HEK293 (cell line): ENCODE measurements around the gene TAF1.
"Not testable (repeated sequence)": the region's sequence is repeated elsewhere in the genome, so short reads cannot be mapped to it uniquely, and the experiment has no call there.

Source experiments
- GLI2 ChIP-seq: fragments of 450-650 bp; formaldehyde crosslinking; IDR thresholded peaks from 2 replicates; pipeline ENCODE4; 2017; ENCODE audit warnings: missing biosample characterization, missing genetic modification characterization, low read depth, borderline replicate concordance
- ZBTB8A ChIP-seq: fragments of 450-650 bp; formaldehyde crosslinking; IDR thresholded peaks from 2 replicates; pipeline ENCODE4 v1.5.1; 2016; ENCODE audit warnings: missing biosample characterization, missing genetic modification characterization
- ZFP3 ChIP-seq: fragments of 450-650 bp; formaldehyde crosslinking; IDR thresholded peaks from 2 replicates; pipeline ENCODE4 v1.5.1; 2016; ENCODE audit warnings: low read depth, missing biosample characterization, missing genetic modification characterization
- ZNF2 ChIP-seq: fragments of 450-650 bp; formaldehyde crosslinking; IDR thresholded peaks from 2 replicates; pipeline ENCODE4 v1.5.1; 2016; ENCODE audit warnings: missing biosample characterization, missing genetic modification characterization
- ZNF23 ChIP-seq: fragments of 450-650 bp; formaldehyde crosslinking; IDR thresholded peaks from 2 replicates; pipeline ENCODE4 v1.5.1; 2016; ENCODE audit warnings: missing biosample characterization, missing genetic modification characterization, borderline replicate concordance
- ZNF560 ChIP-seq: fragments of 450-650 bp; formaldehyde crosslinking; IDR thresholded peaks from 2 replicates; pipeline ENCODE4 v1.5.1; 2017; ENCODE audit warnings: missing biosample characterization, missing genetic modification characterization, borderline replicate concordance
- ZNF843 ChIP-seq: fragments of 450-650 bp; formaldehyde crosslinking; IDR thresholded peaks from 2 replicates; pipeline ENCODE4 v1.5.1; 2016; ENCODE audit warnings: missing biosample characterization, missing genetic modification characterization
- ZSCAN30 ChIP-seq: fragments of 450-650 bp; IDR thresholded peaks from 2 replicates; pipeline ENCODE4 v1.5.1; 2018; ENCODE audit warnings: missing biosample characterization, mild to moderate bottlenecking, missing genetic modification characterization, moderate library complexity
- TF ChIP-seq, protein P1 (sequence below): fragments of 450-650 bp; formaldehyde crosslinking; IDR thresholded peaks from 2 replicates; pipeline ENCODE4 v1.5.1; 2016; ENCODE audit warnings: missing biosample characterization, missing genetic modification characterization, low read depth
- TF ChIP-seq, protein P2 (sequence below): fragments of 450-650 bp; formaldehyde crosslinking; IDR thresholded peaks from 2 replicates; pipeline ENCODE4 v1.5.1; 2016; ENCODE audit warnings: missing biosample characterization, missing genetic modification characterization
- TF ChIP-seq, protein P3 (sequence below): fragments of 450-650 bp; formaldehyde crosslinking; IDR thresholded peaks from 2 replicates; pipeline ENCODE4 v1.5.1; 2016; ENCODE audit warnings: missing biosample characterization, missing genetic modification characterization

DNA sequence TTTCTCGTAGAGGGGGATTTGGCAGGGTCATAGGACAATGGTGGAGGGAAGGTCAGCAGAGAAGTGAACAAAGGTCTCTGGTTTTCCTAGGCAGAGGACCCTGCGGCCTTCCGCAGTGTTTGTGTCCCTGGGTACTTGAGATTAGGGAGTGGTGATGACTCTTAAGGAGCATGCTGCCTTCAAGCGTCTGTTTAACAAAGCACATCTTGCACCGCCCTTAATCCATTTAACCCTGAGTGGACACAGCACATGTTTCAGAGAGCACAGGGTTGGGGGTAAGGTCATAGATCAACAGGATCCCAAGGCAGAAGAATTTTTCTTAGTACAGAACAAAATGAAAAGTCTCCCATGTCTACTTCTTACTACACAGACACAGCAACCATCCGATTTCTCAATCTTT lies 85.4 kb downstream of the TAF1 start:
- not testable (repeated sequence) for TF ChIP-seq ZNF23 (tag by site-specific recombination); GLI2; ZNF2 (tag by site-specific recombination); ZSCAN30 (tag by site-specific recombination); ZNF560; ZFP3 (tag by site-specific recombination); ZBTB8A; ZNF843 (tag by site-specific recombination)
- TF ChIP-seq, protein P1, sequence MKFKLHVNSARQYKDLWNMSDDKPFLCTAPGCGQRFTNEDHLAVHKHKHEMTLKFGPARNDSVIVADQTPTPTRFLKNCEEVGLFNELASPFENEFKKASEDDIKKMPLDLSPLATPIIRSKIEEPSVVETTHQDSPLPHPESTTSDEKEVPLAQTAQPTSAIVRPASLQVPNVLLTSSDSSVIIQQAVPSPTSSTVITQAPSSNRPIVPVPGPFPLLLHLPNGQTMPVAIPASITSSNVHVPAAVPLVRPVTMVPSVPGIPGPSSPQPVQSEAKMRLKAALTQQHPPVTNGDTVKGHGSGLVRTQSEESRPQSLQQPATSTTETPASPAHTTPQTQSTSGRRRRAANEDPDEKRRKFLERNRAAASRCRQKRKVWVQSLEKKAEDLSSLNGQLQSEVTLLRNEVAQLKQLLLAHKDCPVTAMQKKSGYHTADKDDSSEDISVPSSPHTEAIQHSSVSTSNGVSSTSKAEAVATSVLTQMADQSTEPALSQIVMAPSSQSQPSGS (tag by site-specific recombination), result not testable (repeated sequence)
- TF ChIP-seq, protein P2, sequence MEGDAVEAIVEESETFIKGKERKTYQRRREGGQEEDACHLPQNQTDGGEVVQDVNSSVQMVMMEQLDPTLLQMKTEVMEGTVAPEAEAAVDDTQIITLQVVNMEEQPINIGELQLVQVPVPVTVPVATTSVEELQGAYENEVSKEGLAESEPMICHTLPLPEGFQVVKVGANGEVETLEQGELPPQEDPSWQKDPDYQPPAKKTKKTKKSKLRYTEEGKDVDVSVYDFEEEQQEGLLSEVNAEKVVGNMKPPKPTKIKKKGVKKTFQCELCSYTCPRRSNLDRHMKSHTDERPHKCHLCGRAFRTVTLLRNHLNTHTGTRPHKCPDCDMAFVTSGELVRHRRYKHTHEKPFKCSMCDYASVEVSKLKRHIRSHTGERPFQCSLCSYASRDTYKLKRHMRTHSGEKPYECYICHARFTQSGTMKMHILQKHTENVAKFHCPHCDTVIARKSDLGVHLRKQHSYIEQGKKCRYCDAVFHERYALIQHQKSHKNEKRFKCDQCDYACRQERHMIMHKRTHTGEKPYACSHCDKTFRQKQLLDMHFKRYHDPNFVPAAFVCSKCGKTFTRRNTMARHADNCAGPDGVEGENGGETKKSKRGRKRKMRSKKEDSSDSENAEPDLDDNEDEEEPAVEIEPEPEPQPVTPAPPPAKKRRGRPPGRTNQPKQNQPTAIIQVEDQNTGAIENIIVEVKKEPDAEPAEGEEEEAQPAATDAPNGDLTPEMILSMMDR (tag by site-specific recombination), result not testable (repeated sequence)
- TF ChIP-seq, protein P3, sequence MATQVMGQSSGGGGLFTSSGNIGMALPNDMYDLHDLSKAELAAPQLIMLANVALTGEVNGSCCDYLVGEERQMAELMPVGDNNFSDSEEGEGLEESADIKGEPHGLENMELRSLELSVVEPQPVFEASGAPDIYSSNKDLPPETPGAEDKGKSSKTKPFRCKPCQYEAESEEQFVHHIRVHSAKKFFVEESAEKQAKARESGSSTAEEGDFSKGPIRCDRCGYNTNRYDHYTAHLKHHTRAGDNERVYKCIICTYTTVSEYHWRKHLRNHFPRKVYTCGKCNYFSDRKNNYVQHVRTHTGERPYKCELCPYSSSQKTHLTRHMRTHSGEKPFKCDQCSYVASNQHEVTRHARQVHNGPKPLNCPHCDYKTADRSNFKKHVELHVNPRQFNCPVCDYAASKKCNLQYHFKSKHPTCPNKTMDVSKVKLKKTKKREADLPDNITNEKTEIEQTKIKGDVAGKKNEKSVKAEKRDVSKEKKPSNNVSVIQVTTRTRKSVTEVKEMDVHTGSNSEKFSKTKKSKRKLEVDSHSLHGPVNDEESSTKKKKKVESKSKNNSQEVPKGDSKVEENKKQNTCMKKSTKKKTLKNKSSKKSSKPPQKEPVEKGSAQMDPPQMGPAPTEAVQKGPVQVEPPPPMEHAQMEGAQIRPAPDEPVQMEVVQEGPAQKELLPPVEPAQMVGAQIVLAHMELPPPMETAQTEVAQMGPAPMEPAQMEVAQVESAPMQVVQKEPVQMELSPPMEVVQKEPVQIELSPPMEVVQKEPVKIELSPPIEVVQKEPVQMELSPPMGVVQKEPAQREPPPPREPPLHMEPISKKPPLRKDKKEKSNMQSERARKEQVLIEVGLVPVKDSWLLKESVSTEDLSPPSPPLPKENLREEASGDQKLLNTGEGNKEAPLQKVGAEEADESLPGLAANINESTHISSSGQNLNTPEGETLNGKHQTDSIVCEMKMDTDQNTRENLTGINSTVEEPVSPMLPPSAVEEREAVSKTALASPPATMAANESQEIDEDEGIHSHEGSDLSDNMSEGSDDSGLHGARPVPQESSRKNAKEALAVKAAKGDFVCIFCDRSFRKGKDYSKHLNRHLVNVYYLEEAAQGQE (tag by site-specific recombination), result not testable (repeated sequence)
